Measurements from ENCODE around the gene MPV17L.

DNA sequence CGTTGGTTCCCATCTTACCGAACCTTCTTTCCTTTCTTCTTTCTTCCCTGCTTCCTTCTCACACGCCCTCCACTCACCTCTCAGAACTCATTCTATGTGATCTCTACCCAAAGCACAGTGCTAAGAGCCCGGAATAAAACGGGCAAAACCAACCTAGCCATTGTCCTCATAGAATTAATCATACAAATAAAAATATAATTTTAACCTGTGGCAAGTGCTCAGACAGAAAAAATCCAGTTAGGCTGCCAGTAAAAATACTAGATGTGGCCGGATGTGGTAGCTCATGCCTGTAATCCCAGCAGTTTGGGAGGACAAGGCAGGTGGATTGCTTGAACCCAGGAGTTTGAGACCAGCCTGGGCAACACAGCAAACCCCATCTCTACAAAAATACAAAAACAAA, 65.8 kb downstream of the MPV17L start:
- TF ChIP-seq, protein P1, sequence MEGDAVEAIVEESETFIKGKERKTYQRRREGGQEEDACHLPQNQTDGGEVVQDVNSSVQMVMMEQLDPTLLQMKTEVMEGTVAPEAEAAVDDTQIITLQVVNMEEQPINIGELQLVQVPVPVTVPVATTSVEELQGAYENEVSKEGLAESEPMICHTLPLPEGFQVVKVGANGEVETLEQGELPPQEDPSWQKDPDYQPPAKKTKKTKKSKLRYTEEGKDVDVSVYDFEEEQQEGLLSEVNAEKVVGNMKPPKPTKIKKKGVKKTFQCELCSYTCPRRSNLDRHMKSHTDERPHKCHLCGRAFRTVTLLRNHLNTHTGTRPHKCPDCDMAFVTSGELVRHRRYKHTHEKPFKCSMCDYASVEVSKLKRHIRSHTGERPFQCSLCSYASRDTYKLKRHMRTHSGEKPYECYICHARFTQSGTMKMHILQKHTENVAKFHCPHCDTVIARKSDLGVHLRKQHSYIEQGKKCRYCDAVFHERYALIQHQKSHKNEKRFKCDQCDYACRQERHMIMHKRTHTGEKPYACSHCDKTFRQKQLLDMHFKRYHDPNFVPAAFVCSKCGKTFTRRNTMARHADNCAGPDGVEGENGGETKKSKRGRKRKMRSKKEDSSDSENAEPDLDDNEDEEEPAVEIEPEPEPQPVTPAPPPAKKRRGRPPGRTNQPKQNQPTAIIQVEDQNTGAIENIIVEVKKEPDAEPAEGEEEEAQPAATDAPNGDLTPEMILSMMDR (IDR thresholded peaks at IDR 0.05; ENCODE audit: borderline replicate concordance, extremely low read depth, low read length, poor library complexity, severe bottlenecking): no peak
- TF ChIP-seq EZH2 (IDR thresholded peaks at IDR 0.05; ENCODE audit: borderline replicate concordance, low read depth, low read length, severe bottlenecking): no peak
